Head of caudate nucleus (tissue), 42 donors: ENCODE measurements around the gene NKAIN1.

Experiments used
- DNase-seq, 42 donors: peaks; one replicate each; pipeline versions ENCODE4 v3.0.0 to v3.0.0-alpha.2; 2020 to 2021; ENCODE audit warnings: mixed read lengths in 7 of 42
- intact Hi-C: fragments of 100-400 bp; cut with DNase I; formaldehyde crosslinking; loops from one replicate; pipeline ENCODE4 v1.15.0; 2022

Gene NKAIN1

DNA sequence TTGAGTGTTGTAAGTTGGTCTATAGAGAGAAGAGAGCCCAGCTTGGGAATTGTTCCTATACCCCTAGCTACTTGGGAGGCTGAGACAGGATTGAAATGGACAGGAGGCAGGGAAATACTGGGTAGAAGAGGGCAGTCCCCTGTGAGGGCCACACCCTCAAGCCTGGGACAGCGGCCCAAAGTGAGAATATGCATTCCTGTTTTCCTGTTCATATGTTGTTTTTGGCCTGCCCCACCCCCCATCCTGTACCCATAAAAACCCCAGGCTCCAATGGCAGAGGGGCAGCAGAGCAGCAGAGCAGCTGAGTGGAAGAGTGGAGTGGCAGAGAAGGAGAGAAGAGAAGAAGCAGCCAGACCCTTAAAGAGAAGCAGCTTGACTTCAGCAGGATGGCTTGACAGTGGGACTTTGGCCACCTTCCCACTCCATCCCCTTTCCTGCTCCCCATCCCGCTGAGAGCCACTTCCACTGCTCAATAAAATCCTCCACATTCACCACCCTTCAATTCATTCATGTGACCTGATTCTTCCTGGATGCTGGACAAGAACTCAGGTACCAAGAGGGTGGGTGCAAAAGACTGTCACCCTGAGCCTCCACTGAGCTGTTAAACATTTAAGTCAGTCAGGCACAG is 103.6 kb downstream of the NKAIN1 start:
- intact Hi-C loops = no loop called here
- DNase-seq = no peak

DNA sequence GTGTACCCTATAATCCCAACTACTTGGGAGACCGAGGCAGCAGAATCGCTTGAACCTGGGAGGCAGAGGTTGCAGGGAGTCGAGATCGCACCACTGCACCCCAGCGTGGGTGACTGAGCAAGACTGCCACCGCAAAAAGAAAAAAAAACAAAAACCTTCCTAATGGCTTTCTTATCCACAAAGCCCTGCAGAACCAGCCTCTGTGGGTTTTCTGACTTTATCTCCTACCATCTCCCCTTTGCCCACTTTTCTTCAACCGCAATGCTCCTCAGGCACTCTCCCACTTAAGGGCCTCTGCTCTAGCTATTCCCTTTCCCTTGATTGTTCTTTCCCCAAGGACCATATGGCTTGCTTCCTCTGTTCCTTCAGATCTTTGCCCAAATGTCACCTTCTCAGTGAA is 106.3 kb downstream of the NKAIN1 start:
- no peak for DNase-seq
- intact Hi-C loops = no loop called here
